PC-9 (cell line): ENCODE data around the gene PRDM16. TPM values are rescaled to one million over a fixed set of nuclear protein-coding genes. Genes with fewer than 3 reads are reported as not detected.

ENCODE experiments used
- BruUV-seq: library from RNA; stranded (reverse); fragments of 400-500 nt; replicated peaks from 2 replicates; lab custom pipeline; 2021; lab: Mats Ljungman, UMichigan
- CTCF ChIA-PET: fragments of 300-600 bp; sonication (Branson Sonifier 250); formaldehyde crosslinking; loops from one replicate; lab custom pipeline; 2022; ENCODE audit warnings: antibody characterized with exemption; lab: Charles Lee
- POLR2A ChIA-PET: fragments of 300-600 bp; sonication (Branson Sonifier 250); formaldehyde crosslinking; loops from one replicate; lab custom pipeline; 2022; ENCODE audit warnings: antibody characterized with exemption; ENCODE audit not compliant: unreplicated experiment; lab: Charles Lee
- DNase-seq, 2 experiments: peaks; one replicate each; pipeline versions ENCODE4 v3.0.0 to v3.0.0-alpha.2; 2015 to 2022; ENCODE audit warnings: mixed read lengths in 1 of 2
- H2AFZ ChIP-seq: fragments of 200-600 bp; sonication (generic); 2 replicates; pipeline ENCODE4 v1.8.1; 2017; ENCODE audit warnings: antibody characterized with exemption
- H3F3A ChIP-seq: fragments of 200-600 bp; sonication (generic); 2 replicates; pipeline ENCODE4 v1.8.1; 2017; ENCODE audit warnings: antibody characterized with exemption, mild to moderate bottlenecking, low read depth; ENCODE audit not compliant: insufficient read depth
- H3K27ac ChIP-seq: fragments of 200-600 bp; sonication (generic); 2 replicates; pipeline ENCODE4 v1.6.1; 2016; ENCODE audit warnings: mixed run types
- H3K27me3 ChIP-seq: fragments of 200-600 bp; sonication (generic); 2 replicates; pipeline ENCODE4 v1.6.1; 2016; ENCODE audit warnings: low read depth, mixed run types; ENCODE audit not compliant: insufficient read depth
- H3K36me3 ChIP-seq: fragments of 200-600 bp; sonication (generic); 2 replicates; pipeline ENCODE4 v1.6.1; 2016; ENCODE audit warnings: low read depth, mixed run types
- H3K4me1 ChIP-seq: fragments of 200-600 bp; sonication (generic); replicated peaks from 2 replicates; pipeline ENCODE4 v1.6.1; 2016; ENCODE audit warnings: mixed run types; ENCODE audit not compliant: insufficient read depth
- H3K4me2 ChIP-seq: fragments of 200-600 bp; sonication (generic); 2 replicates; pipeline ENCODE4 v1.6.1; 2017; ENCODE audit warnings: mixed run types
- H3K4me3 ChIP-seq: fragments of 200-600 bp; sonication (generic); 2 replicates; pipeline ENCODE4 v1.6.1; 2016; ENCODE audit warnings: mixed run types
- H3K79me2 ChIP-seq: fragments of 200-600 bp; sonication (generic); 2 replicates; pipeline ENCODE4 v1.6.1; 2017; ENCODE audit warnings: low read depth, mixed run types
- H3K9me2 ChIP-seq: fragments of 200-600 bp; sonication (generic); 2 replicates; pipeline ENCODE4 v1.8.1; 2017; ENCODE audit warnings: mild to moderate bottlenecking; ENCODE audit not compliant: insufficient read depth
- H3K9me3 ChIP-seq: fragments of 200-600 bp; sonication (generic); 2 replicates; pipeline ENCODE4 v1.8.1; 2016; ENCODE audit warnings: low read depth; ENCODE audit not compliant: insufficient read depth
- H4K20me1 ChIP-seq: fragments of 200-600 bp; sonication (generic); 2 replicates; pipeline ENCODE4 v1.8.1; 2017; ENCODE audit not compliant: insufficient read depth
- EZH2 ChIP-seq: fragments of 200-600 bp; sonication (generic); IDR thresholded peaks from 2 replicates; pipeline ENCODE4 v1.8.0; 2017; ENCODE audit warnings: antibody characterized with exemption, low read depth
- intact Hi-C: fragments of 100-400 bp; cut with micrococcal nuclease; formaldehyde crosslinking; loops from one replicate; pipeline ENCODE4 v1.10.0; 2022; ENCODE audit not compliant: unreplicated experiment
- total RNA-seq: library from RNA; stranded (reverse); gene quantifications from 2 replicates; pipeline ENCODE4 v1.2.3, GENCODE V29; 2021
- TF ChIP-seq, protein P1 (sequence below): fragments of 200-600 bp; sonication (generic); conservative IDR thresholded peaks from 2 replicates; pipeline ENCODE4 v1.6.1; 2017; ENCODE audit warnings: mixed run types, antibody characterized with exemption, mild to moderate bottlenecking, moderate library complexity

Gene PRDM16
- total RNA-seq, 1 experiment from 2014 or later = not detected

DNA sequence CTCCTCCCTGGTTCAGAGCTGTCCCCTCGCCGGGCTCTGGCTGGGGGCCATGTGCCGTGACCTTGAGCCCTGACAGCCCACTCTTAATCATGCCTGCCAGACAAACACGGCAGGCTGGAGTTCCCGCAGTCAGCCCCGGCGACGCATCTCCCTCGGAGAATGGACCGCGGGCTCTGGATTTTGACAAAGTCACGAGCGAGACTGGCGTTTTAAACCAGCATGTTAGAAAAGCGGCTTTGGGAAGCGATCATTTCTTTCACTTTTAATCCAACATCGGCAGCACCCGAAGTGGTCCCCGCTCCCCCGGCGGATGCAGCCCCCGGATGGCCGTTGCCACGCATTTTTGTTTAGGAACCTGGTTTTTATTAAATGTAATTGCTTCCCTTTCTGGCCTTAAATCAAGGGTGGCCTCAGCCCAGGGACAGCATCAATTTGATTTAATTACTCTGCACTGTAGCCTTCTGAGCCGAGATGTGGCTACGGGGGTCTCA, 70.9 kb downstream of the PRDM16 start:
- no TSS peak for BruUV-seq
- Histone ChIP-seq H3F3A (no peaks in the 10 kb centered on the region), H3K27ac (no peak overlapping the region), H3K79me2 (no peaks in the 10 kb centered on the region), H3K4me3 (no peak overlapping the region), H3K4me2 (no peak overlapping the region), H4K20me1 (no peaks in the 10 kb centered on the region; the same call in 1 of the 2 replicates), H3K27me3 (peaks cover 100% of the 10 kb centered on the region), H2AFZ (no peak overlapping the region), H3K4me1 (no peaks in the 10 kb centered on the region), H3K9me3 (no peaks in the 10 kb centered on the region), H3K36me3 (no peaks in the 10 kb centered on the region), H3K9me2 (no peaks in the 10 kb centered on the region)
- ChIA-PET POLR2A (no interaction called here), CTCF (no interaction called here)
- no peak for DNase-seq
- intact Hi-C loops = no loop called here
- no peak for TF ChIP-seq EZH2
- TF ChIP-seq, protein P1, sequence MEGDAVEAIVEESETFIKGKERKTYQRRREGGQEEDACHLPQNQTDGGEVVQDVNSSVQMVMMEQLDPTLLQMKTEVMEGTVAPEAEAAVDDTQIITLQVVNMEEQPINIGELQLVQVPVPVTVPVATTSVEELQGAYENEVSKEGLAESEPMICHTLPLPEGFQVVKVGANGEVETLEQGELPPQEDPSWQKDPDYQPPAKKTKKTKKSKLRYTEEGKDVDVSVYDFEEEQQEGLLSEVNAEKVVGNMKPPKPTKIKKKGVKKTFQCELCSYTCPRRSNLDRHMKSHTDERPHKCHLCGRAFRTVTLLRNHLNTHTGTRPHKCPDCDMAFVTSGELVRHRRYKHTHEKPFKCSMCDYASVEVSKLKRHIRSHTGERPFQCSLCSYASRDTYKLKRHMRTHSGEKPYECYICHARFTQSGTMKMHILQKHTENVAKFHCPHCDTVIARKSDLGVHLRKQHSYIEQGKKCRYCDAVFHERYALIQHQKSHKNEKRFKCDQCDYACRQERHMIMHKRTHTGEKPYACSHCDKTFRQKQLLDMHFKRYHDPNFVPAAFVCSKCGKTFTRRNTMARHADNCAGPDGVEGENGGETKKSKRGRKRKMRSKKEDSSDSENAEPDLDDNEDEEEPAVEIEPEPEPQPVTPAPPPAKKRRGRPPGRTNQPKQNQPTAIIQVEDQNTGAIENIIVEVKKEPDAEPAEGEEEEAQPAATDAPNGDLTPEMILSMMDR = no peak

GRCh38 chr1:3140437-3140836, 71.4 kb downstream of the PRDM16 start:
- H3K4me1 ChIP-seq = no peaks in the 10 kb centered on the region
- no peak overlapping the region for H3K27ac ChIP-seq
- no peak overlapping the region for H2AFZ ChIP-seq
- H3K4me3 ChIP-seq = no peak overlapping the region
- POLR2A ChIA-PET = no interaction called here
- DNase-seq = no peak
- no peaks in the 10 kb centered on the region for H3K79me2 ChIP-seq
- intact Hi-C loops = no loop called here
- TF ChIP-seq EZH2 = no peak
- TF ChIP-seq, protein P1 = no peak
- no peak overlapping the region for H3K4me2 ChIP-seq
- CTCF ChIA-PET = no interaction called here
- no peaks in the 10 kb centered on the region for H3K9me3 ChIP-seq
- no peaks in the 10 kb centered on the region for H3K36me3 ChIP-seq
- H4K20me1 ChIP-seq = no peaks in the 10 kb centered on the region; the same call in 1 of the 2 replicates
- no peaks in the 10 kb centered on the region for H3K9me2 ChIP-seq
- peaks cover 100% of the 10 kb centered on the region for H3K27me3 ChIP-seq
- no TSS peak for BruUV-seq
- no peaks in the 10 kb centered on the region for H3F3A ChIP-seq

GRCh38 chr1:3141129-3141528, 72.1 kb downstream of the PRDM16 start:
- H3K79me2 ChIP-seq = no peaks in the 10 kb centered on the region
- H4K20me1 ChIP-seq = no peaks in the 10 kb centered on the region
- no peaks in the 10 kb centered on the region for H3K9me3 ChIP-seq
- no TSS peak for BruUV-seq
- TF ChIP-seq EZH2 = no peak
- TF ChIP-seq, protein P1 = no peak
- ChIA-PET POLR2A (no interaction called here), CTCF (no interaction called here)
- H3K4me2 ChIP-seq = no peak overlapping the region
- H3K27me3 ChIP-seq = peaks cover 100% of the 10 kb centered on the region
- H3K27ac ChIP-seq = no peak overlapping the region
- H3K4me1 ChIP-seq = no peaks in the 10 kb centered on the region
- H3K9me2 ChIP-seq = no peaks in the 10 kb centered on the region
- H3K36me3 ChIP-seq = no peaks in the 10 kb centered on the region
- no peak overlapping the region for H3K4me3 ChIP-seq
- no peaks in the 10 kb centered on the region for H3F3A ChIP-seq
- intact Hi-C loops = no loop called here
- DNase-seq = no peak
- H2AFZ ChIP-seq = no peak overlapping the region
